ENCODE results near the gene SRPX.

Gene SRPX

GRCh38 chrX:38102240-38102639 lies 118.4 kb downstream of the SRPX start:
- H4K20me1 ChIP-seq (ENCODE audit: low read depth, low read length), result no peaks in the 10 kb centered on the region
- no peak overlapping the region for H3K4me2 ChIP-seq (ENCODE audit: low read depth, low read length, poor library complexity, severe bottlenecking)

DNA sequence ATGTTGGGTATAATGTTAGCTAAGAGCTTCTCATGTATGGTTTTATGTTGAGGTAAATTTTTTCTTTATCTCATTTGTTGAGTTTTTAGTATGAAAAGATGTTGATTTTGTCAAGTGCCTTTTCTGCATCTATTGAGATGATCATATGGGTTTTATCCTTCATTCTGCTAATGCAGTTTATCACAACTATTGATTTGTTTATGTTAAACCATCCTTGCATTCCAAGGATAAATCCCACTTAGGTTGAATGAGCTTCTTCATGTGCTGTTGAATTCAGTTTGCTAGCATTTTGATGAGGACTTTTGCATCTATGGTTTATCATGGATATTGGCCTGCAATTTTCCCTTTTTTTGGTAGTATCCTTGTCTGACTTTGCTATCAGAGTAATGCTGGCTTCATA lies 121.0 kb downstream of the SRPX start:
- H3K79me2 ChIP-seq (ENCODE audit: insufficient read depth, low read length), result no peaks in the 10 kb centered on the region
- H3K9me3 ChIP-seq (ENCODE audit: insufficient read depth, low read length), result no peaks in the 10 kb centered on the region
- no peaks in the 10 kb centered on the region for H3K36me3 ChIP-seq (ENCODE audit: low read length)
- no peak overlapping the region for H3K9ac ChIP-seq (ENCODE audit: low read length)
- H3K9me2 ChIP-seq (replicated peaks; ENCODE audit: insufficient read depth, low read length), result no peaks in the 10 kb centered on the region
- TF ChIP-seq, protein P1, sequence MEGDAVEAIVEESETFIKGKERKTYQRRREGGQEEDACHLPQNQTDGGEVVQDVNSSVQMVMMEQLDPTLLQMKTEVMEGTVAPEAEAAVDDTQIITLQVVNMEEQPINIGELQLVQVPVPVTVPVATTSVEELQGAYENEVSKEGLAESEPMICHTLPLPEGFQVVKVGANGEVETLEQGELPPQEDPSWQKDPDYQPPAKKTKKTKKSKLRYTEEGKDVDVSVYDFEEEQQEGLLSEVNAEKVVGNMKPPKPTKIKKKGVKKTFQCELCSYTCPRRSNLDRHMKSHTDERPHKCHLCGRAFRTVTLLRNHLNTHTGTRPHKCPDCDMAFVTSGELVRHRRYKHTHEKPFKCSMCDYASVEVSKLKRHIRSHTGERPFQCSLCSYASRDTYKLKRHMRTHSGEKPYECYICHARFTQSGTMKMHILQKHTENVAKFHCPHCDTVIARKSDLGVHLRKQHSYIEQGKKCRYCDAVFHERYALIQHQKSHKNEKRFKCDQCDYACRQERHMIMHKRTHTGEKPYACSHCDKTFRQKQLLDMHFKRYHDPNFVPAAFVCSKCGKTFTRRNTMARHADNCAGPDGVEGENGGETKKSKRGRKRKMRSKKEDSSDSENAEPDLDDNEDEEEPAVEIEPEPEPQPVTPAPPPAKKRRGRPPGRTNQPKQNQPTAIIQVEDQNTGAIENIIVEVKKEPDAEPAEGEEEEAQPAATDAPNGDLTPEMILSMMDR (IDR thresholded peaks at IDR 0.05; ENCODE audit: insufficient read depth, low read length, poor library complexity, severe bottlenecking), result no peak
- TF ChIP-seq EZH2phosphoT487 (conservative IDR thresholded peaks at IDR 0.05; ENCODE audit: low read length), result no peak
- no peaks in the 10 kb centered on the region for H4K20me1 ChIP-seq (ENCODE audit: low read depth, low read length)
- no peaks in the 10 kb centered on the region for H3K27me3 ChIP-seq (ENCODE audit: low read length)
- H2AFZ ChIP-seq (ENCODE audit: low read depth, low read length, severe bottlenecking), result no peak overlapping the region
- no peaks in the 10 kb centered on the region for H3F3A ChIP-seq (ENCODE audit: insufficient read depth)
- no peak overlapping the region for H3K27ac ChIP-seq (ENCODE audit: low read depth, low read length)
- H3K4me3 ChIP-seq (ENCODE audit: insufficient read depth, low read length, poor library complexity, severe bottlenecking), result no peak overlapping the region
- no peak overlapping the region for H3K4me2 ChIP-seq (ENCODE audit: low read depth, low read length, poor library complexity, severe bottlenecking)

More at GRCh38 chrX:38102240-38102639, 118.4 kb downstream of the SRPX start:
- Histone ChIP-seq H3K79me2 (ENCODE audit: insufficient read depth, low read length) (no peaks in the 10 kb centered on the region), H2AFZ (ENCODE audit: low read depth, low read length, severe bottlenecking) (no peak overlapping the region), H3K9me2 (replicated peaks; ENCODE audit: insufficient read depth, low read length) (no peaks in the 10 kb centered on the region), H3F3A (ENCODE audit: insufficient read depth) (no peaks in the 10 kb centered on the region), H3K9ac (ENCODE audit: low read length) (no peak overlapping the region), H3K27me3 (ENCODE audit: low read length) (no peaks in the 10 kb centered on the region), H3K36me3 (ENCODE audit: low read length) (no peaks in the 10 kb centered on the region), H3K9me3 (ENCODE audit: insufficient read depth, low read length) (no peaks in the 10 kb centered on the region), H3K27ac (ENCODE audit: low read depth, low read length) (no peak overlapping the region), H3K4me3 (ENCODE audit: insufficient read depth, low read length, poor library complexity, severe bottlenecking) (no peak overlapping the region)
- no peak for TF ChIP-seq EZH2phosphoT487 (conservative IDR thresholded peaks at IDR 0.05; ENCODE audit: low read length)
- TF ChIP-seq, protein P1 (IDR thresholded peaks at IDR 0.05; ENCODE audit: insufficient read depth, low read length, poor library complexity, severe bottlenecking), result no peak
